Activated CD8-positive, alpha-beta T cell treated with anti-CD3 and anti-CD28 coated beads, Interleukin-2, amount 10 ng/mL, durations not matched to agents 7 days and 5 days (primary cell): ENCODE data around the gene C19orf33. TPM values are rescaled to one million over a fixed set of nuclear protein-coding genes. Genes with fewer than 3 reads are reported as not detected.

ENCODE experiments used
- ATAC-seq: fragments of 150-1000 bp; cut with Tn5 transposase; one replicate; pipeline ENCODE4 v1.10.0; 2021; ENCODE audit warnings: moderate library complexity
- CTCF ChIA-PET: fragments of 350-600 bp; sonication (Branson Sonifier 250); formaldehyde crosslinking; loops from one replicate; lab custom pipeline; 2021; ENCODE audit warnings: antibody characterized with exemption; lab: Charles Lee
- POLR2A ChIA-PET: fragments of 350-600 bp; sonication (Branson Sonifier 250); formaldehyde crosslinking; loops from one replicate; lab custom pipeline; 2021; ENCODE audit warnings: antibody characterized with exemption; lab: Charles Lee
- DNase-seq: peaks from one replicate; pipeline ENCODE4 v3.0.0-alpha.2; 2020
- H3K27ac Mint-ChIP-seq: one replicate; pipeline ENCODE4 v1.8.0; 2021; ENCODE audit warnings: mild to moderate bottlenecking, mixed read lengths
- H3K27me3 Mint-ChIP-seq: one replicate; pipeline ENCODE4 v1.8.0; 2021; ENCODE audit warnings: low read depth, mixed read lengths
- H3K36me3 Mint-ChIP-seq: one replicate; pipeline ENCODE4 v1.8.0; 2021; ENCODE audit warnings: low read depth, mixed read lengths
- H3K4me1 Mint-ChIP-seq: one replicate; pipeline ENCODE4 v1.8.0; 2021; ENCODE audit warnings: low read depth, mixed read lengths
- H3K4me3 Mint-ChIP-seq: one replicate; pipeline ENCODE4 v1.8.0; 2021; ENCODE audit warnings: mild to moderate bottlenecking, mixed read lengths
- H3K9me3 Mint-ChIP-seq: one replicate; pipeline ENCODE4 v1.8.0; 2022; ENCODE audit warnings: mixed read lengths; ENCODE audit not compliant: insufficient read depth
- total RNA-seq, 2 experiments: library from RNA; stranded (reverse); gene quantifications; one replicate each; pipeline ENCODE4 v1.2.3, GENCODE V29; 2021

The C19orf33 gene
- total RNA-seq, 2 experiments from 2014 or later: not detected

- peaks cover 1% of the 10 kb centered on the region for H3K36me3 Mint-ChIP-seq
- H3K4me3 Mint-ChIP-seq: no peak overlapping the region
- CTCF ChIA-PET: interaction anchor here (4.2 kb wide), 1 partner anchor 67 kb away, joined by 22 read pairs; the partner anchor contains the start of gene CATSPERG
- no peak for DNase-seq
- H3K27ac Mint-ChIP-seq: no peak overlapping the region
- POLR2A ChIA-PET: interaction anchor here (0.6 to 1.5 kb wide), 2 partner anchors 13 to 64 kb away, joined by 3 read pairs; no protein-coding TSS in a partner anchor
- ATAC-seq: no peak
- H3K4me1 Mint-ChIP-seq: peaks cover 27% of the 10 kb centered on the region
- no peaks in the 10 kb centered on the region for H3K27me3 Mint-ChIP-seq
- H3K9me3 Mint-ChIP-seq: no peaks in the 10 kb centered on the region
Measured at GRCh38 chr19:38267761-38268483, 36.1 kb upstream of the C19orf33 start.

DNA sequence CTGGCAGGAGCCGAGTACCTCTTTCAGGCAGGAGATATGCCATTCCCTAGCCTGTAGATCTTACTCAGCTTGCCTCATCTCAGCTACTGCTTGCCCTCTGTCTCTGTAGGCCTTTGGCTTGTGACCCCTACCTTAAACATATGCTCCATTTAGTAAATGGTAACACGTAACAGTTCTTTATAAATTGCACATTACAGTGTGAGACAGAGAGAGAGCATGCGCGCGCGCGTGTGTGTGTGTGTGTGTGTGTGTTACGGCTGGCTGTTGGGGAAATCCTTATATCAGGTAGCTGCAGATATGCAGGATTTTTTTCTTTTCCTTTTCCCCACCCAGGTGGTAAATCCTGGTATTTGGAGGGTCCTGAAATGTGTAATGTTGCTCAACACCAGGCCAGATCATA, 35.5 kb upstream of the C19orf33 start:
- no peaks in the 10 kb centered on the region for H3K9me3 Mint-ChIP-seq
- ChIA-PET POLR2A (no interaction called here), CTCF (no interaction called here)
- ATAC-seq (no peak), DNase-seq (no peak)
- H3K27me3 Mint-ChIP-seq: no peaks in the 10 kb centered on the region
- no peak overlapping the region for H3K27ac Mint-ChIP-seq
- H3K36me3 Mint-ChIP-seq: peaks cover 1% of the 10 kb centered on the region
- no peak overlapping the region for H3K4me3 Mint-ChIP-seq
- H3K4me1 Mint-ChIP-seq: peaks cover 27% of the 10 kb centered on the region

GRCh38 chr19:38270587-38271167, 33.4 kb upstream of the C19orf33 start:
- Mint-ChIP-seq H3K27me3 (no peaks in the 10 kb centered on the region), H3K4me3 (no peak overlapping the region), H3K9me3 (no peaks in the 10 kb centered on the region), H3K36me3 (peaks cover 1% of the 10 kb centered on the region), H3K4me1 (peaks cover 12% of the 10 kb centered on the region), H3K27ac (no peak overlapping the region)
- DNase-seq (no peak), ATAC-seq (no peak)
- POLR2A ChIA-PET: no interaction called here
- CTCF ChIA-PET: interaction anchor here (1.1 kb wide), 1 partner anchor 65 kb away, joined by 4 read pairs; the partner anchor contains the start of gene CATSPERG

- POLR2A ChIA-PET: no interaction called here
- Mint-ChIP-seq H3K4me1 (peaks cover 1% of the 10 kb centered on the region), H3K27ac (no peak overlapping the region), H3K4me3 (no peak overlapping the region), H3K9me3 (no peaks in the 10 kb centered on the region), H3K27me3 (no peaks in the 10 kb centered on the region), H3K36me3 (peaks cover 1% of the 10 kb centered on the region)
- CTCF ChIA-PET: no interaction called here
- ATAC-seq: no peak
- no peak for DNase-seq
Measured at GRCh38 chr19:38273499-38273898, 30.6 kb upstream of the C19orf33 start.

DNA sequence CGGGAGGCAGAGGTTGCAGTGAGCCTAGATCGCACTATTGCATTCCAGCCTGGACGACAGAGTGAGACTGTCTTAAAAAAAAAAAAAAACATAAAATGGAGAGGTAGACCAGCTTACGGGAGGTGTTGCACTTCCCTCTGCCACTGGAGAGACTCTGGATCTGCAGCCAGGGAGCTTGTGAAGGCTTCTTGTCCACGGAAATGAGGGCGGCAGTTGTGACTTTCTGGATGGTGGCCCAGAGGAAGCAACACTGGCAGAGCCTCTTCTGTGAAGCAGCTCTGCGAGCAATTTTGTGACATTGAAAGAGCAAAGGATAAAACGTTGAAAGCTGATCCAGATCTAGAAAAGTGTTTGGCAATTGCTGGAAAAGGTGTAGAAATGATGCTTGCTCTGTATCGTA, 29.3 kb upstream of the C19orf33 start:
- H3K36me3 Mint-ChIP-seq: peaks cover 1% of the 10 kb centered on the region
- no peak overlapping the region for H3K27ac Mint-ChIP-seq
- ChIA-PET CTCF (no interaction called here), POLR2A (no interaction called here)
- no peak overlapping the region for H3K4me3 Mint-ChIP-seq
- H3K9me3 Mint-ChIP-seq: no peaks in the 10 kb centered on the region
- no peak for ATAC-seq
- H3K4me1 Mint-ChIP-seq: peaks cover 1% of the 10 kb centered on the region
- no peak for DNase-seq
- H3K27me3 Mint-ChIP-seq: no peaks in the 10 kb centered on the region

GRCh38 chr19:38276942-38277517, 27.0 kb upstream of the C19orf33 start:
- DNase-seq: no peak
- no peaks in the 10 kb centered on the region for H3K9me3 Mint-ChIP-seq
- H3K27me3 Mint-ChIP-seq: no peaks in the 10 kb centered on the region
- no peak overlapping the region for H3K27ac Mint-ChIP-seq
- H3K4me3 Mint-ChIP-seq: no peak overlapping the region
- ChIA-PET POLR2A (interaction anchor here (0.6 to 1.3 kb wide), 2 partner anchors 12 to 203 kb away, joined by 3 to 6 read pairs; no protein-coding TSS in a partner anchor), CTCF (no interaction called here)
- no peak for ATAC-seq
- peaks cover 5% of the 10 kb centered on the region for H3K4me1 Mint-ChIP-seq
- H3K36me3 Mint-ChIP-seq: no peaks in the 10 kb centered on the region

GRCh38 chr19:38277549-38277948, 26.5 kb upstream of the C19orf33 start:
- no peaks in the 10 kb centered on the region for H3K27me3 Mint-ChIP-seq
- ATAC-seq (no peak), DNase-seq (no peak)
- no peaks in the 10 kb centered on the region for H3K36me3 Mint-ChIP-seq
- no peaks in the 10 kb centered on the region for H3K9me3 Mint-ChIP-seq
- H3K4me3 Mint-ChIP-seq: no peak overlapping the region
- CTCF ChIA-PET: no interaction called here
- no peak overlapping the region for H3K27ac Mint-ChIP-seq
- H3K4me1 Mint-ChIP-seq: peaks cover 10% of the 10 kb centered on the region
- POLR2A ChIA-PET: interaction anchor here (0.6 kb wide), 1 partner anchor 202 kb away, joined by 3 read pairs; no protein-coding TSS in a partner anchor

DNA sequence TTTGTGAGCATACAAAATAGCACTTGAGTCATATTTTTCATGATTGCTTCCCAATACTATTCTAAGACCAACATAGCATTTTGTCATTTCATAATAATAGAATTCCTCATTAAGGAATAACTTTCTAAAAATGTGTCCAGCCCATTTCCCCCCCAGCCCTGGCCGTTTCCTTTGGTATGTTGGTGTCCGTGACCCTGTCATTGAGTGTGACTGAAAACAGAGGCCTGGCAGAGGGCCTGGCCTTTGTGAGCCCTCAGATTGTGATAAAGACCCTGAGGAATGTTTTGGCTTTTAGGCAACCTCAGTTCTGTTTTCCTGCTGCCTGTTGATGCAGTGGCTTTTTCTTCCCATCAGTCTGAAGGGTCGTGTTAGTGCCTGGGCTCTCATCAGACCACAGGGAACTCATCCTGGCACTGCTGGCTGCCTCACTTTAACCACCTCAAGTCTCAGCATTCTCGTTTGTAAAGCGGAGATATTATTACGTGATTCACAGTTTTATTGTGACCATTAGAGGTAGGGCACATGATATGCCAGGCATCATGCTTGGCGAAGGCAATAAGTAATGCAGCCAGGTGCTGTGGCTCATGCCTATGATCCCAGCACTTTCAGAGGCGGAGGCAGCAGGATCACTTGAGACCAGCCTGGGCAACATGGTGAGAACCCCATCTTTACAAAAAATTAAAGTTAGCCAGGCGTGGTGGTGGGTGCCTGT, 25.9 kb upstream of the C19orf33 start:
- no peak for ATAC-seq
- DNase-seq: no peak
- Mint-ChIP-seq H3K4me3 (no peak overlapping the region), H3K9me3 (no peaks in the 10 kb centered on the region), H3K4me1 (peaks cover 13% of the 10 kb centered on the region), H3K27ac (no peak overlapping the region), H3K27me3 (no peaks in the 10 kb centered on the region), H3K36me3 (no peaks in the 10 kb centered on the region)
- CTCF ChIA-PET: no interaction called here
- POLR2A ChIA-PET: no interaction called here

- Mint-ChIP-seq H3K4me1 (peaks cover 13% of the 10 kb centered on the region), H3K27me3 (no peaks in the 10 kb centered on the region), H3K27ac (no peak overlapping the region), H3K4me3 (no peak overlapping the region), H3K9me3 (no peaks in the 10 kb centered on the region), H3K36me3 (no peaks in the 10 kb centered on the region)
- CTCF ChIA-PET: no interaction called here
- no peak for DNase-seq
- POLR2A ChIA-PET: no interaction called here
- ATAC-seq: no peak
Measured at GRCh38 chr19:38278751-38279150, 25.3 kb upstream of the C19orf33 start.

DNA sequence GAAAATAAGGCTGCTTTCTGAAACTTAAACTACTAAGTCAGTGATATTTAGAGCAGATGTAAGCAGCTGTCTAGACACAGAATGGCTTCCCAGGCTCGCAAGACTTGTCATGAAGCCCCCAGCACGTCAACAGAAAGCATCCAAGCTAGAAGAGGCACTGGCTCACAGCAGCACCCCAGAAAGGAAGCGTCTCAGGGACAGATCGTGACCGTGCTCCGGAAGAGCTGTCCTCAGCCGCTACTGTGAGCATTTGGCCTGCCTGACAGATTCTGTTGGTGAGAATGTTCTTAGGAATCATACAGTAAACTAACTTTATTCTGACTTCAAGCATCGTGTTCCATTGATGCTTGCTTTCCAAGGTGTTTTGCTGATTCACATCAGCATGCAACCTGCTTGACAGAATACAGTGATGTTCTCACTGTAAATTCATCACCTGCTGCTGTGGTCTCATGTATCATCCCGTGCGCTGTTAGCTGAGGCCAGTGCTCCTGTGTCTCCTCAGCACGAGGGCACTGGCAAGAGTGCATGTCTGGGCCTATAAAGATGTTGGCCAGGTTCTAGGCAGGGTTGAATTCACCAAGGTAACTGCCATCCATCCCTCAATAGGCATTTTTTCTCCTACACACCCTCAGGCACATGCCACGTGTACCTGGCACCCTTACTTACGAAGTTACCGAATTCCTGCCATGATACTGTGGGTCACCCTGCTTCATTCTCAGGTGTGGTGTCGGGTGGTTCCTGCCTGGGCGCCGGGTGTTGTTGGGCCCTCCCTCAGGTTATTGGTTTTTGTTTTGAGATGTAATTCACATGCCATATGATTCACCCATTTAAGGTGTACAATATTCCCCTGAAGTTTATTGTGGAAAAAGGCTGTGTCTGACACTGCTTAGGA, 23.8 kb upstream of the C19orf33 start:
- H3K4me1 Mint-ChIP-seq: peaks cover 18% of the 10 kb centered on the region
- CTCF ChIA-PET: interaction anchor here (0.8 kb wide), 1 partner anchor 36 kb away, joined by 3 read pairs; no protein-coding TSS in a partner anchor
- H3K36me3 Mint-ChIP-seq: no peaks in the 10 kb centered on the region
- ATAC-seq (no peak), DNase-seq (no peak)
- H3K9me3 Mint-ChIP-seq: no peaks in the 10 kb centered on the region
- no peak overlapping the region for H3K27ac Mint-ChIP-seq
- no peaks in the 10 kb centered on the region for H3K27me3 Mint-ChIP-seq
- H3K4me3 Mint-ChIP-seq: no peak overlapping the region
- POLR2A ChIA-PET: interaction anchor here (1.0 kb wide), 1 partner anchor 13 kb away, joined by 3 read pairs; no protein-coding TSS in a partner anchor
